ENCODE data around the gene IFNL2. TPM values are rescaled to one million over a fixed set of nuclear protein-coding genes. Genes with fewer than 3 reads are reported as not detected.

IFNL2 gene
- total RNA-seq, 1 donor, result not detected

GRCh38 chr19:39232708-39233107, 35.5 kb upstream of the IFNL2 start:
- no peaks in the 10 kb centered on the region for H3K9me3 ChIP-seq (ENCODE audit: low read depth, low read length)
- DNase-seq (ENCODE audit: insufficient read length, low spot score, missing footprints), result no peak
- peaks cover under 1% of the 10 kb centered on the region for H3K27me3 ChIP-seq (ENCODE audit: insufficient read depth, low read length)
- TF ChIP-seq CTCF (IDR thresholded peaks at IDR 0.05; ENCODE audit: extremely low read depth, low read depth, low read length), result no peak
- no peak overlapping the region for H3K4me3 ChIP-seq (ENCODE audit: insufficient read depth, low read length)
- H3K27ac ChIP-seq (ENCODE audit: low read depth, low read length), result no peak overlapping the region
- H2AFZ ChIP-seq (ENCODE audit: low read length), result no peak overlapping the region
- H3K4me2 ChIP-seq (ENCODE audit: insufficient read depth, low read length), result no peak overlapping the region
- no peaks in the 10 kb centered on the region for H3K36me3 ChIP-seq (ENCODE audit: insufficient read depth, low read length)
- H4K20me1 ChIP-seq (ENCODE audit: insufficient read depth, low read length), result no peaks in the 10 kb centered on the region
- no peaks in the 10 kb centered on the region for H3K79me2 ChIP-seq (ENCODE audit: insufficient read depth, low read length)
- no peaks in the 10 kb centered on the region for H3K4me1 ChIP-seq (ENCODE audit: insufficient read depth, low read length)

GRCh38 chr19:39236527-39236926, 31.7 kb upstream of the IFNL2 start:
- no peaks in the 10 kb centered on the region for H3K79me2 ChIP-seq (ENCODE audit: insufficient read depth, low read length)
- H3K36me3 ChIP-seq (ENCODE audit: insufficient read depth, low read length), result no peaks in the 10 kb centered on the region
- no peak overlapping the region for H2AFZ ChIP-seq (ENCODE audit: low read length)
- no peaks in the 10 kb centered on the region for H3K4me1 ChIP-seq (ENCODE audit: insufficient read depth, low read length)
- H3K27ac ChIP-seq (ENCODE audit: low read depth, low read length), result no peak overlapping the region
- H3K27me3 ChIP-seq (ENCODE audit: insufficient read depth, low read length), result peaks cover 5% of the 10 kb centered on the region
- no peak for TF ChIP-seq CTCF (IDR thresholded peaks at IDR 0.05; ENCODE audit: extremely low read depth, low read depth, low read length)
- H3K4me3 ChIP-seq (ENCODE audit: insufficient read depth, low read length), result no peak overlapping the region
- H3K9me3 ChIP-seq (ENCODE audit: low read depth, low read length), result no peaks in the 10 kb centered on the region
- H3K4me2 ChIP-seq (ENCODE audit: insufficient read depth, low read length), result no peak overlapping the region
- no peaks in the 10 kb centered on the region for H4K20me1 ChIP-seq (ENCODE audit: insufficient read depth, low read length)
- no peak for DNase-seq (ENCODE audit: insufficient read length, low spot score, missing footprints)

- peaks cover 5% of the 10 kb centered on the region for H3K27me3 ChIP-seq (ENCODE audit: insufficient read depth, low read length)
- peak; percentile 52 for DNase-seq (ENCODE audit: insufficient read length, low spot score, missing footprints)
- H2AFZ ChIP-seq (ENCODE audit: low read length), result no peak overlapping the region
- no peaks in the 10 kb centered on the region for H3K36me3 ChIP-seq (ENCODE audit: insufficient read depth, low read length)
- H3K4me1 ChIP-seq (ENCODE audit: insufficient read depth, low read length), result no peaks in the 10 kb centered on the region
- no peaks in the 10 kb centered on the region for H3K9me3 ChIP-seq (ENCODE audit: low read depth, low read length)
- H3K79me2 ChIP-seq (ENCODE audit: insufficient read depth, low read length), result no peaks in the 10 kb centered on the region
- H4K20me1 ChIP-seq (ENCODE audit: insufficient read depth, low read length), result no peaks in the 10 kb centered on the region
- no peak overlapping the region for H3K4me3 ChIP-seq (ENCODE audit: insufficient read depth, low read length)
- no peak for TF ChIP-seq CTCF (IDR thresholded peaks at IDR 0.05; ENCODE audit: extremely low read depth, low read depth, low read length)
- H3K4me2 ChIP-seq (ENCODE audit: insufficient read depth, low read length), result no peak overlapping the region
- H3K27ac ChIP-seq (ENCODE audit: low read depth, low read length), result no peak overlapping the region
These were observed 30.7 kb upstream of the IFNL2 start for GRCh38 chr19:39237200-39238184.

- Histone ChIP-seq H3K4me3 (ENCODE audit: insufficient read depth, low read length) (no peak overlapping the region), H4K20me1 (ENCODE audit: insufficient read depth, low read length) (no peaks in the 10 kb centered on the region), H3K27ac (ENCODE audit: low read depth, low read length) (no peak overlapping the region), H2AFZ (ENCODE audit: low read length) (no peak overlapping the region), H3K36me3 (ENCODE audit: insufficient read depth, low read length) (no peaks in the 10 kb centered on the region), H3K9me3 (ENCODE audit: low read depth, low read length) (no peaks in the 10 kb centered on the region), H3K27me3 (ENCODE audit: insufficient read depth, low read length) (peaks cover 5% of the 10 kb centered on the region), H3K79me2 (ENCODE audit: insufficient read depth, low read length) (no peaks in the 10 kb centered on the region), H3K4me1 (ENCODE audit: insufficient read depth, low read length) (no peaks in the 10 kb centered on the region), H3K4me2 (ENCODE audit: insufficient read depth, low read length) (no peak overlapping the region)
- no peak for DNase-seq (ENCODE audit: insufficient read length, low spot score, missing footprints)
- TF ChIP-seq CTCF (IDR thresholded peaks at IDR 0.05; ENCODE audit: extremely low read depth, low read depth, low read length), result no peak
These were observed 30.0 kb upstream of the IFNL2 start for GRCh38 chr19:39238209-39238608.

Measured in osteoblast (primary cell).